NT2/D1 (cell line): Measurements from ENCODE around the gene GLIS1.

Experiments
- YY1 ChIP-seq: IDR thresholded peaks from 2 replicates; pipeline ENCODE4 v1.6.1; 2011; ENCODE audit not compliant: insufficient read length, insufficient read depth
- ZNF274 ChIP-seq: IDR thresholded peaks from 2 replicates; pipeline ENCODE4 v1.6.1; 2011; ENCODE audit warnings: mild to moderate bottlenecking, low read depth, low read length

- TF ChIP-seq YY1 = no peak
- TF ChIP-seq ZNF274 = no peak
Measured at GRCh38 chr1:53502641-53503432, 236.1 kb downstream of the GLIS1 start.
